Stromal cell of bone marrow (primary cell): ENCODE measurements around the gene LZTS2.
"Not testable (repeated sequence)": the region's sequence is repeated elsewhere in the genome, so short reads cannot be mapped to it uniquely, and the experiment has no call there.

Experiments used
- DNase-seq: peaks from one replicate; pipeline ENCODE4 v3.0.0-alpha.2; 2012; ENCODE audit warnings: low read depth

The LZTS2 gene

GRCh38 chr10:100999742-101000126 lies at the start of gene LZTS2:
Gene LZTS2, plus strand, starts transcription at chr10:100999808. Its CDS starts 2,731 bp downstream, at chr10:101002539.
- no peak for DNase-seq

GRCh38 chr10:100960251-100960650 lies 39.4 kb upstream of the LZTS2 start:
- no peak for DNase-seq

- no peak for DNase-seq
Observed at GRCh38 chr10:100962351-100963080, 37.1 kb upstream of the LZTS2 start.

- no peak for DNase-seq
Observed at GRCh38 chr10:100963826-100964225, 35.8 kb upstream of the LZTS2 start.

GRCh38 chr10:100965820-100966219 lies 33.8 kb upstream of the LZTS2 start:
- no peak for DNase-seq

GRCh38 chr10:100966887-100967286 lies 32.7 kb upstream of the LZTS2 start:
- no peak for DNase-seq

- no peak for DNase-seq
Observed at GRCh38 chr10:100967332-100967731, 32.3 kb upstream of the LZTS2 start.

- no peak for DNase-seq
Observed at GRCh38 chr10:100968062-100968736, 31.4 kb upstream of the LZTS2 start.

- DNase-seq = no peak
Observed at GRCh38 chr10:100968863-100969186, 30.8 kb upstream of the LZTS2 start.

- DNase-seq = no peak
Observed at GRCh38 chr10:100969187-100970075, 30.2 kb upstream of the LZTS2 start, which contains the start of gene SEMA4G. Gene SEMA4G, plus strand, starts transcription at chr10:100969504. Its CDS starts 3,409 bp downstream, at chr10:100972913.

GRCh38 chr10:100970076-100970913 lies 29.3 kb upstream of the LZTS2 start:
- DNase-seq = no peak

GRCh38 chr10:100970914-100971811 lies 28.4 kb upstream of the LZTS2 start:
- DNase-seq = no peak

- no peak for DNase-seq
Observed at GRCh38 chr10:100972115-100972903, 27.3 kb upstream of the LZTS2 start.

GRCh38 chr10:100972904-100973535 lies 26.6 kb upstream of the LZTS2 start:
- DNase-seq = no peak

GRCh38 chr10:100975397-100975796 lies 24.2 kb upstream of the LZTS2 start:
- not testable (repeated sequence) for DNase-seq

- no peak for DNase-seq
Observed at GRCh38 chr10:100976906-100977305, 22.7 kb upstream of the LZTS2 start.

GRCh38 chr10:100977436-100977835 lies 22.2 kb upstream of the LZTS2 start:
- DNase-seq = no peak

- no peak for DNase-seq
Observed at GRCh38 chr10:100978121-100978900, 21.3 kb upstream of the LZTS2 start.

GRCh38 chr10:100978901-100979195 lies 20.8 kb upstream of the LZTS2 start:
- DNase-seq = no peak
